HG03066 (cell line): ENCODE data around the gene ATAD3A.
"Not testable (repeated sequence)": the region's sequence is repeated elsewhere in the genome, so short reads cannot be mapped to it uniquely, and the experiment has no call there.

Experiments used
- ATAC-seq: cut with Tn5 transposase; IDR thresholded peaks from one replicate; pipeline ENCODE4 v1.9.1; 2021; ENCODE audit warnings: low read depth; ENCODE audit not compliant: unreplicated experiment

Gene ATAD3A

GRCh38 chr1:1489231-1489630, 22.7 kb upstream of the ATAD3A start:
- no peak for ATAC-seq

- no peak for ATAC-seq
These were observed 22.1 kb upstream of the ATAD3A start for GRCh38 chr1:1489861-1490260.

- ATAC-seq: no peak
These were observed 21.2 kb upstream of the ATAD3A start for GRCh38 chr1:1490633-1491230.

GRCh38 chr1:1491601-1492000, 20.4 kb upstream of the ATAD3A start:
- no peak for ATAC-seq

- not testable (repeated sequence) for ATAC-seq
These were observed 17.7 kb upstream of the ATAD3A start for GRCh38 chr1:1494311-1494710.

- ATAC-seq: not testable (repeated sequence)
These were observed 16.4 kb upstream of the ATAD3A start for GRCh38 chr1:1495461-1495975.

GRCh38 chr1:1504777-1505365, 7.1 kb upstream of the ATAD3A start:
- ATAC-seq: not testable (repeated sequence)

- ATAC-seq: not testable (repeated sequence)
These were observed 6.6 kb upstream of the ATAD3A start for GRCh38 chr1:1505366-1505798.

GRCh38 chr1:1505801-1506200, 6.2 kb upstream of the ATAD3A start:
- ATAC-seq: not testable (repeated sequence)

GRCh38 chr1:1507305-1507704, 4.7 kb upstream of the ATAD3A start:
- ATAC-seq: no peak

GRCh38 chr1:1508775-1509464, 3.0 kb upstream of the ATAD3A start:
- ATAC-seq: not testable (repeated sequence)

GRCh38 chr1:1509465-1509850, 2.5 kb upstream of the ATAD3A start:
- not testable (repeated sequence) for ATAC-seq

GRCh38 chr1:1510912-1511532, 940 bp upstream of the ATAD3A start:
- ATAC-seq: no peak

- not testable (repeated sequence) for ATAC-seq
These were observed 463 bp downstream of the ATAD3A start for GRCh38 chr1:1512425-1512824.

GRCh38 chr1:1513675-1514074, 1.7 kb downstream of the ATAD3A start:
- ATAC-seq: not testable (repeated sequence)

- ATAC-seq: not testable (repeated sequence)
These were observed 2.4 kb downstream of the ATAD3A start for GRCh38 chr1:1514376-1514775.

- not testable (repeated sequence) for ATAC-seq
These were observed 5.0 kb downstream of the ATAD3A start for GRCh38 chr1:1516923-1517322.

- no peak for ATAC-seq
These were observed 6.1 kb downstream of the ATAD3A start for GRCh38 chr1:1517973-1518620.

- not testable (repeated sequence) for ATAC-seq
These were observed 6.7 kb downstream of the ATAD3A start for GRCh38 chr1:1518621-1519007.

- ATAC-seq: not testable (repeated sequence)
These were observed 8.0 kb downstream of the ATAD3A start for GRCh38 chr1:1519805-1520505.
